ENCODE data around the gene MPZL3.

The MPZL3 gene

DNA sequence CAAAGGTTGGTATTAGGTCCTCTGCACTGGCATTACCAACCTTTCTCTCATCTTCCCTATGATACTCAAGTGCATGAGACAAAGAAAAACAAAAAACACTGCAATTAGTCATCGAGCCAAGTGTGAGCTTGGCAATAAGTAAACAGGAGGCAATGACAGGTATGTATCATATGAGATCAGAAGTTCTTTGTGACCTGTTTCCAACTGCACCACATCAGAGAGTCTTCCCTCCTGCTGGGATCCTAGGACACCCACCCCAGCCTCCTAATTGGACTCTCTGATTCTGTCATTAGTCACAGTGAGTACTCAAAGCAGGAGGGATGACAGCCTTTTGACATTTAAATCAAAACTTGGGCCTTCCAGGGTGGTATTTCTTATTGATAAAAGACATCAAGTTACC, 19.5 kb downstream of the MPZL3 start:
- peak in 1 of 3 experiments; percentile 31 for DNase-seq (ENCODE audit: low read depth in 3 of 3)

DNA sequence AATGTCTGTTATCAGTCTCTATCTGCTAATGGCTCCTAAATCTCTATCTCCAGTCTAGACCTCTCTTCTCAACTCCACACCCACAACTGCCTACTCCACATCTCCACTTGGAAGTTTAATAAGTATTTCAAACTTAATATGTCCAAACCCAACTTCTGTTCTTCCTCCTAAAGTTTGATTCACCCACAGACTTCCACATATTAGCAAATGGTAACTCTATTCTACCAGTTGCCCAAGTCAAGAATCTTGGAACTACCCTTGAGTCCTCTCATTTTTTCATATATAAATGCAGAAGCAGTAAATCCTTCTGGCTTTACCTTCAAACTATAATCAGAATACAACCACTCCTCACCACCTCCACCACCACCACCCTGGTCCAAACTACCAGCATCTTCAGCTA, 20.7 kb downstream of the MPZL3 start:
- DNase-seq (ENCODE audit: low read depth in 3 of 3) = no peak

DNA sequence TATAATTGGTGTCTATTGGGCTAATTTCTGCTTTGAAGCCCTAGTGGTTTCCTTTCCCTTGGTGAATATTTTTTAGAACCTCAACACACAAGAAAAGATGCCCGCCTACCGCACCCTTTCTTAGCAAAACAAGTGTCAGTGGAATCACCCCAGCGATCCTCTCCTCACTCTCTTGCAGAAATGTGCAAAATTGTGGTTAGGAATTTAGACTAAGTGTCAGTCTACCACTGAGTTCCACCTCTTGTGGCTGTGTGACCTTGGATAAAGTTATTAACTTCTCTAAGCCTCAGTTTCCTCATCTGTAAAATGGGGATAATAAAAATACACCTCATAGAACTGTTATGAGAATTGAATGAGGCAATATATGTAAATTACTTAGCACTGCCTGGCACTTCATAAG, 22.1 kb downstream of the MPZL3 start:
- DNase-seq (ENCODE audit: low read depth in 3 of 3) = no peak

DNA sequence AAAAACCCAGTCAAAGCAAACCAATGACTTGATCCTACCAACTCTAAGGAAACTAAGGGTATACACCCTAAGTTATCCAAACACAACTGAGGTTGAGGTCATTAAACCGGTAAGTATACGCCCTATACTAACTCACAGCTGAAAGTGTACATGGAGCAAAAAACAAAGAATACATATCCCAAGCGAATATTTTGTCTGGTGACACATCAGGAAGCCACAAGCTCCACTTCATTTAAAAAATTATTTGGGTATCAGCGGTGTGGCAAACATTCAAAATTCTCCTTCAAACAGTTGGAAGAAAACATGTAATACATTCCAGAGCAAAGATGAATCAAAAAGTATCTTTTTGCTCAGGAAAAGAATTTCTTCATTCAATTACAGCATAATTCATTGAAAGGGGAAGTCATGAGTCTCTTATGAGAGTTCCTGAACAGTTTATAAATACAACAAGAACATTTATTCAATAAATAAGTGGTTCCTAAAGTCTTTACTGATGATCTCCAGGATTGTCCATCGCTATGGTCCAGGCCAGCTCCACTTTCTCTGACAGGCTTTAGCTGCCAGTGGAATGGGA, 22.8 kb downstream of the MPZL3 start:
- DNase-seq (ENCODE audit: low read depth in 3 of 3) = no peak

DNA sequence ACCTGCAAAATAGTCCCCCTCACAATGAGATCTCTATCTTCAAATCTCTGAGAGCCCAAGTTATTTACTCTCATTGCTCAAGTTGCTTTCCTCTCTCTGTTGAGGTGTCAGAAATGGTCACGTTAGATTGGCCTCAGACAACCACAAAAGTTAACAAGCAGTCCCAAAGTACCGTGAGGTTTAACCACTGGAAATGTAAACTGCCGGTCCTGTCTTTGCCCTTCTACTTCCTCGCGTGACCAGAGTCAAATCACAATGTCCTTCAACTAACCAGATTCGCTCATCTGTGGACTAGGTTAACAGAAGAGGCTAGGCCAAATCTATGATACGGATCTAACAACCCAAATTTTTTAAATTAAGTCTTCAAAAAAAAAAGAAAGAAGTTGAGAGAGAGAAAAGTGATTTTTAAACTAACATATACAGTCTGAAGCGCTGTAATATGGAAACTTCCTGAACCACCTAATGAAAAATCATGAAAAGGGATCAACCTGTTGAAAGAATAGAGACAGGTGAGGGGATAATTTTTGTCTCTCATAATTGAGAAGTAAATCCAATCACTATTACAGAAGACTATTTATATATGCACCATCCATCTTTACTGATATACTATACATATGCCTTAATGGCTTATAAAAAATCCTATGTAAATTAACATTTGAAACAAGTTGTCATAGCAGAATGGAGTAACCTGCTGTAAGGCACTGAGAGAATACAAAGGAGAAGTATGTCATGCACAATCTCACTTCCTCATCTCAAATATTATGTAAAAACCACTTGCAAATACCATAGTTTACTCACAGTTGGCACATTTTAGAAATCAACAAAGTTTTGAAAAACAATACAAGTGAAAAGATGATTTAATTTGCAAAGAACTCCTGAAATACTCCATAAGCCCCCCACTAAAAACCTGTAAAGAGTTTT, 24.0 kb downstream of the MPZL3 start:
- DNase-seq (ENCODE audit: low read depth in 3 of 3) = no peak

DNA sequence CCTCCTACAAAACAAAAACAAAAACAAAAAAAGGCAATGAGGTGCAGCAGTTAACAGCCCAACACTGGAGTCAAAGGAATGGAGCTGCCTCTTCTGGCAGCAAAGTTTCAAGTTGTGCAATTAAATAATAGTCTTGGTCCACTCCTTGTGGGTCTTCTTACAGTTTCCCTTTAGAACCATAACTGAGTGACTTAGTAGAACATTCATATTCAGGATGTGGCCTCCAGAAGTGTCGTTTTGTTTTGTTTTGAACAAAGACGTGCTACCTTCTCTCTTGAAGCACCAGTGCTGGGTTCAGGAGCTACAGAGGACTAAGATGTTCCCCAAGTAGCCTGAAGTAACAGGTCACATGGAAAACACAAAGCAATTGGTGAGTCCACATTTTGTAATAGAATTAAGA, 25.4 kb downstream of the MPZL3 start:
- DNase-seq (ENCODE audit: low read depth in 3 of 3) = no peak

DNA sequence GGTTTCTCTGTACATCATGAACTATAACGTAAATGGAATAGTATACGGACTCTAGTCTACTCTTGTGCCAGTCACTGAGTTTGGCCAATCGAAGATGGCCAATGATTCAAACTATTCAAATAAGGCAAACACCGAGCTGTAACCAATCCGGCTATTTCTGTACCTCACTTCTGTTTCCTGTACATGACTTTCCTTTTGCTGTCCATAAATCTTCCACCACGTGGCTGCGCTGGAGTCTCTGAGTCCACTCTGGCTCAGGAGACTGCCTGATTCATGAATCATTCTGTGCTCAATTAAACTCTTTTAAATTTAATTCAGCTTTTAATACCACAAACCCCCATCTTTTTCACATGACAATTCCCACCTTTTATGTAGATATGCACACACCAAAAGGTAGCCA, 25.9 kb downstream of the MPZL3 start:
- DNase-seq (ENCODE audit: low read depth in 3 of 3) = no peak

DNA sequence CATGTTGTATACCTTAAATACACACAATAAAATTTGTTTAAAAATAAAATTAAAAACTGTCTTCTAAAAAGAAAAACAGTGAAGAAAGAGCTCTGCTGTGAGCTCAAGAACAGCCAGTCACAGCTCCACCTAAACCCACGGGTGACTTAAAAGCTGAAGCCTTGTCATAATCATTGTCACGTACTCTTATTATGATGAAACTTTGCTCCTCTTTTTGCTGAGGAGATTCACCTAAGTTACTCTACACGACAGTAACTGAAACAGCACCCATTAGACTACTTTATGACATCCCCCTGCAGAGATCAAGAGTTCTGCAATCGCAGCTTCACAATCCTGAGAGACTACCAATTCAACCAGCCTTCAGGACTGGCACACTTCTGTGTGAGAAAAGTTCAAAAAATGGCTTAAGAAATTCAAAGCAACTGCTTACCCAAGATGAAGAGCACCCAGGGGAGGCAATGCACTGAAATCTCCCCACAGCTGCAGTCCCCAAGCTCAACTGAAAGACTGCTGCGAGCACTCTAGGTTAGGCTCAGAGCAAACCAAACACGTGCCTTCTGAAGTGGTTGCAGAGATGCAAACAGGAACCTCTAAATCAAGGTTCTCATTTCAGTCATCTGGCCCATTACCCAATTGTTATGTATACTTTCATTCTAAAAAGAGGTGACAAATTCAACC, 27.5 kb downstream of the MPZL3 start, which contains the start of gene JAML:
JAML (minus strand) TSS at position 501 of the 678 bp plus-strand sequence. CDS start 10,145 bp downstream, outside the sequence.
- DNase-seq (ENCODE audit: low read depth in 3 of 3) = peak in 1 of 3 experiments; percentile 31

DNA sequence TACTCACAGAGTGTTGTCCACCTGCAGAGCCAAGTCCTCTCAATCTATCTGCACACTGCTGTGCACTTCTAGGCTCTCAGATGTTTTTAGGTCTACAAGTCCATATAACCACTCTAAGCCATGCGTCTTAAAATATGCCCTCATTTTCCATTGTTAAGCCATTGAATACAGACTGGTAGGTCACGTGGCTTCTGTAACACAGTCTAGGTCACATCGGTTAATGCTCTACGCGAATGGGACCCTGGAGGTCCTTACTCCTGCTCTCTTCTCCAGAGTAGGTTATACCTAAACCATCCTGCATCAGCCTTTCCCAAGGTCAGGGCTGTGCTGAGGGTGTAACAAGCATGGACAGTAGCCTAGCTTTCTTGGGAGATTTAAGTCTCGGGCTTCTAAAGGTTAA, 28.2 kb downstream of the MPZL3 start:
- DNase-seq (ENCODE audit: low read depth in 3 of 3) = no peak

DNA sequence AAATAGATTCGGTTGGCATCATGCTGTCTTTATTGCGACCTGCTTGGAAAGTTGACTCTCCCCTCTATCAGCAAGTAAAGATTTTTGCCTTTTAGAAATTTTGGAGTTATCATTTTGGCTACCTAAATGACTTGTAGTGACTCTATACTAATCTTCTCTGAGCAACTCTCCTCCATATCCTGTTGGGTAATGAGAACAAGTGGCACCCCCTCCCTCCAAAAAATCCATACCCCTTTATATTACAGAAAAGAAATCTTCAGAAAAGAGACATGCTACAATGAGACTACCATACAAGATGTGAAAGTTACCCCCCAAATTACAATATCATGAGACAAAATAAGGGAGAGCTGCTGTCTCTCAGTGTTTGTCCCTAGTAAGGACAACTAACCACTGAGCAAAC, 28.6 kb downstream of the MPZL3 start:
- DNase-seq (ENCODE audit: low read depth in 3 of 3) = no peak

DNA sequence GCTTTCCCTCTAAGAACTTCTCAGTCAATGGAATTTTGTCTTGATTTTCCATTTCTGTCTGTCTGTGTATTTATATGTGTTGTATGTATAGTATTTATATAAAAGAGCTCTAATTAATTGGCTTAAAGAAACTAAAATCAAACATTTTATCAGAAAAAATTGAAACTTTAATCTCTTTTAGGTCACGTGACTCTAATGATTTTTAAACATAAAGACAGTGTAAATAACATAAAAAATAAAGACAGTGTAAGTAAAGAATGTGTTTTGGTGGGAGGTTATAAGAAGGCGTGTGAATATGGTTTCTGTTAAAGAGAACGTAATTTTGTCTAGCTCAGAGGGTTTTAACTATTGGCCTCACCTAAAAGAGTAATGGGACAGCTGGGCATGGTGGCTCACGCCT, 29.7 kb downstream of the MPZL3 start:
- DNase-seq (ENCODE audit: low read depth in 3 of 3) = no peak

DNA sequence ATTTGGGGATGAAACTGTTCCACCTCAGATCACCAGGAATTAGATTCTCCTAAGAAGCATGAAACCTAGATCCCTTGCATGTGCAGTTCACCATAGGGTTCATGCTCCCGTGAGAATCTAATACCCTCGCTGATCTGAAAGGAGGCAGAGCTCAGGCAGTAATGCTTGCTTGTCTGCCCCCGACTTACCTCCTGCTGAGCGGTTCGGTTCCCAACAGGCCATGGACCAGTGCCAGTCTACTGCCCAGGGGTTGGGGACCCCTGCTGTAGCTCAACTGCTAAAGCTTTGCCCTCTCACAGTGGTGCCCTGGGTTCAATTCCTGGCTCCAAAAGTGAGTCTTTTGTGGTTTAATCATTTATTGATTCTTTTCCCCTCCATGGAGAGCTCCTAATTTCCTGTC, 30.7 kb downstream of the MPZL3 start:
- no peak for DNase-seq (ENCODE audit: low read depth in 3 of 3)

DNA sequence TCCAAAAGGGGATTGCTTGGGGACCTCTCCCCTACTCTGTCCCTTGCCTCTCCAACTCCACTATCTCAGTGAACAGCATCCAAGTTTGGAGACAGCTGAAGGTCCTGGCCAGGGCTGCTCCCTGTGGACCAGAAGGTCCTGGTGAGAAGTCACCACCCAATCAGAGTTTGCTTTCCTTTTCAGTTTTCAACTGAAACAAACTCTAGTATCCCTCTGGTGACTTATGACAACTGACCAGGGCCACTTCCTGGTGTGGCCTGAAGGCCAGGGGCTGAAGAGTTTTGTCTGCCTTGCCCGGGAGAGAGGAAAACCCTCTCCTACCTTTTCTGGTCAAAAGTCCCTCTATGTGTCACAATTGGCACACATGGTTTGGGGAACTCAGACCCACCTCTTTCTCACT, 32.4 kb downstream of the MPZL3 start:
- DNase-seq (ENCODE audit: low read depth in 3 of 3) = no peak

DNA sequence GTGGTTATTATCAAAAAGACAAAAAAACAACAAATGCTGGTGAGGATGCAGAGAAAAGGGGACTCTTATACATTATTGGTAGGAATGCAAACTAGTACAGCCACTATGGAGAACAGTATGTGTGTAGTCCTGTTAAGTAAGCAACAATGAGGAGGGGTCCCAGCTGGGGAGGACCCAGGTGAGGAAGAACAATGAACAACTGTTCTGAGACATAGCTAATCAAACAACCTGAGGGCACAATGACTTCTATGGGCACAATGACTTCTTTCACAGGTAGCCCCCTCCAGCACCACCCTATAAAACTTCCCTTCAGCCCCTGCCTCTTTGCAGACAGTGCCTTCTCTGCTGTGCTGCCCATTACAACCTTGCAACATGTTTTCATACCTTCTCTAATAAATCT, 32.9 kb downstream of the MPZL3 start:
- no peak for DNase-seq (ENCODE audit: low read depth in 3 of 3)

DNA sequence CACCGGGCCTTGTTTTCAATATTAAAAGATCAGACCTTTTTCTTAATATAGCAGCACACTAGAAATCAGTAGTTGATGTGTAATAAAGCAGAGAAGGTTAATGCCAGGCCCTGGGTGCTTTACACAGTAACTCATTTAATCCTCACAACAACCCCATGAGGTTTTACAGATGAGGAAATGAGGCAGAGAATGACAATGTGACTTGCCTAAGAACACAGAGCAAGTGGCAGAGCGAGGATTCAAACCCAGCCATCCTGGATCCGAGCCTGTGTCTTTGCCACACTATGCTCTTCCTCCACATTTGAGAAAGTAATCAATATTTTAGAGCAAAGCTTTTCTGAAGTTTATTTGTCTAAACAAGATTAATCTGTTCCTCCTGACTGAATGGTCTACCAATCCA, 34.6 kb downstream of the MPZL3 start:
- no peak for DNase-seq (ENCODE audit: low read depth in 3 of 3)

DNA sequence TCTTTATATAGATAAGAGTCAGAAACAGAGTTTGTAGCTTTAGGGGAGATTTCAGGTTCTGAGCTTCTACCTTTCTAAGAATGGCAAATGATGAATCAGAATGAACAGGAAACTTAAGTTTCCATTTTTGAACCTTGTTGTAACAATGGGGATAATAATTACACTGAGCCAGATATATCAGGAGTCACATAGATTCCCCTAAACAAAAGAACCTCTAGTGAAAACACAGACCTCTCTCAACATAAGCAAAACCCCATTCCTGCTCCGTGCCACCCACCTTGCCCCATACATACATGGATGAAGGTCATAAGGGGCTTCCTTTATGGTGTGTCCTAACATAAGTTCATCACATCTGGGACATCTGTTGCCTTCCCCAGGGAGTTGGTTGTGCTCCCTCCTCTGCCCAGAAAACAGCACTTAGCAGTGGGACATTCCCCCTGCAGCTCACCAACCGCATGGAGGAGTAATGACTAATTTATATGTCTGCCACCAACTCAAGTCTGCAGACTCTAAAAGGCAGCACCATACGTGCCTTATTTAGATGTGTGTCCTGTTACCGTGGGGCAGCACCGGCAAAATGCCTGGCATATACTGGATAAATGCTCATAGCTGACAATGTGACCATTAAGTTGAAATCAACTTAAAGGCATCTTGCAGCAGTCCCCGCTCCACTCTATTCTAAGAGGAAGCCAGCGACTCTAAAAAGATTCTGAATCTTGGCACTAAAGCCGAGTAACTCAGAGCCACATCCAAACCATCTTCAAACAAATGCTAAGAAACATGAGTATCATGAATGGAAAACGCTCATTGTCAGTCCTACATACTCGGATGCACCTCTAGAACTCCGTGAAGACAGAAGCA, 35.3 kb downstream of the MPZL3 start:
- peak in 1 of 3 experiments; percentile 48 for DNase-seq (ENCODE audit: low read depth in 3 of 3)

DNA sequence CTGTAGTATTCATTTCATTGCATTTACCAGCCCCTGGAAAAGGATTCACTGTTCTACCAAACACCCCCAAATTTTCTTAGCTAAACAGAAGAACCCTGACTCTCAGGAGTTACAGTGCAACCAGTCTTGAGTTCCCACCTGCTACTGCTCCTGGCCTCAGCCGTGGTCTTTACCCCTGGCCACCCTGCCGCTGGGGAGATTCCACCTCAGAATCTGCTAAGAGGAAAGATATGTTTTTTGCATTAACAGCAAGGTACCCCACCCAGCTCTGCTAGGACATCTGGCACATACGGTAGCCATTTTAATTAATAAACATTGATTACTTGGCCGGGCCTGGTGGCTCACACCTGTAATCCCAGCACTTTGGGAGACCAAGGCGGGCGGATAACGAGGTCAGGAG, 36.4 kb downstream of the MPZL3 start:
- no peak for DNase-seq (ENCODE audit: low read depth in 3 of 3)

DNA sequence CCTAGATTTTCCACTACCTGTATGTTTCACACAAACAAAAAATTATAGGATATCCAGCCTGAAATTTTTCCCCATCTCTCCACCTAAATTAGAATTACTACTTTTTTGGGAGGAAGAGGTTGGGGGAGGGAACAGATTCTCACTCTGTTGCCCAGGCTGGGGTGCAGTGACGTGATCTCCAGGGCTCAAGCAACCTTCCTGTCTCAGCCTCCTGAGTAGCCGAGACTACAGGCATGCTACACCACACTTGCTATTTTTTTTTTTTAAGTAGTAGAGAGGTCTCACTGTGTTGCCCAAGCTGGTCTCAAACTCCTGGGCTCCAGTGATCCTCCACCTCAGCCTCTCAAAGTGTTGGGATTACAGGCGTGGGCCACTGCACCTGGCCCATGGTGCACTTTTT, 36.9 kb downstream of the MPZL3 start:
- DNase-seq (ENCODE audit: low read depth in 3 of 3) = no peak

DNA sequence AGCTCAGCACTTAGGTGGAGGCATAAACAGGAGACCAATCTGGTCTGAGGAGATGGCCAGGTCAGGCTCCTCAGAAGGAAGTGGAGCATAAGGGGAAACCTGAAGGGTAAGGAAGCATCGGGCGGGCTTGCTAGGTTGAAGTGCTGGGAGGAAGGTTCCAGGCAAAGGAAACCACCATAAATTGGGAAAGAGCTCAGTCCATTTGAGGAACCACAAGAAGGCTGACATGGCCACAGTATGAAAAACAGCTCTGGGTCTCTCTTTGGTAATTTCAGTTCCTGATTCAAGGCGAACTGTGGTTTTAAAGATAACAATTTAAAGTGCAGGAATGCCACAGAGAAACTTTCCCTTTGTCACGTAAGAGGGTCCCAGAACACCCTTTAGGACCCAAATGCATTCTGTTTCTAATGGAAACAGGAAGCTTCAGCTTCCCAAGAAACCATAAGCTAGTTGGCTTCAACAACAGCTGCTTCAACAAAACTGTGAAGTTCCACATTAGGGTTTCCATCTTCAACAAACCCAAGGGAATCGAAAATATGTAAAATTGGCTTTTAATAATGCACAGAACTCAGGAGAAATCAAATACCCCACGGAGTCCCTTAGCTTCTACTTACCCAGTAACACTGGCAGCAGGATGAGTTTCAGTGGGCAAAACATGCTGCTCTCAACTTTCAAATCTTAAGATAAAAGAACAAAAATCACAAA, 37.8 kb downstream of the MPZL3 start:
- no peak for DNase-seq (ENCODE audit: low read depth in 3 of 3)

DNA sequence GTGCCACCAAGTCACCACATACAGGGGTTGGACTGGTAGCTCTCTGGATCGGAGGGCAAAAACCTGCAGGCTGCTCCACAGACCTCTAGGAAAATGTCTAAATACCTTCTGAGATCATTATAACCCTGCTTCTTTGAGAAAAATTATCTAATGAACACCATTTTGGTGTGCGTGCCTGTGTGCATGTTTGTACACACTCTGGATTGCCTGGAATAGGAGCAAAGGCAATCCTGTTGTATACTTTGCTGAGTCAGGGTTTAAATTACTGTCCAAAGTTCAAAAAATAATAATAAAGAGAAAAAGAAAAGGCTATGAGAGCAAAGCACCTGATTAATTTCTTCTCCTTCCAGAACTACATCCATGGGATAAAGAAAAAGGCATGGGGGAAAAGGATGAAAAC, 38.4 kb downstream of the MPZL3 start:
- no peak for DNase-seq (ENCODE audit: low read depth in 3 of 3)

DNA sequence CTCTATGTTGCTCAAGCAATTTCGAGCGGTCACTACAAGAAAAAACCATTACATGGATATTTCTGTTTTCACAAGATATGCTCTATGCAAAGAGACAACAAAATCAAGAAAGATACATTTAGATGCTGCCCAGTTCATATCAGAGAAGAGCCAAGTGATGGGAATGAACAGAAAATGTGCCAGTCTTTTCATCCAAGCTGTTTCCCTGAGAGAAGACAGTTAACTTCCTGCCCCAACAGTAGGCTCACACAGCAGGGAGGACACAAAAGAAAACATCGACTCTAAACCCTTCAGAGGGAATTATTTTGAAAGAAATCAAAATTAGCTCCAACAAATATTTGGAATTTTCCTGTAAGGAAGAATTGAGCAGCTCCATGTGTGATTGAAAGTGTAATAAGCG, 39.0 kb downstream of the MPZL3 start:
- no peak for DNase-seq (ENCODE audit: low read depth in 3 of 3)

Data from stimulated activated CD4-positive, alpha-beta T cell treated with anti-CD3 and anti-CD28 coated beads, TNF-alpha, amount 100 ng/mL, for 4 hours (primary cell).